ENCODE data around the gene PLAC1. TPM values are rescaled to one million over a fixed set of nuclear protein-coding genes. Genes with fewer than 3 reads are reported as not detected.

The PLAC1 gene
- total RNA-seq, 2 donors from 2014 or later: not detected

GRCh38 chrX:134672101-134672500 lies 13.8 kb upstream of the PLAC1 start:
- ATAC-seq (no peak), DNase-seq (no peak)

GRCh38 chrX:134671294-134671693 lies 13.0 kb upstream of the PLAC1 start:
- intact Hi-C loops (cut with DNase I, micrococcal nuclease): no loop called here
- no peak for DNase-seq
- ATAC-seq: no peak

More at GRCh38 chrX:134672101-134672500, 13.8 kb upstream of the PLAC1 start:
- intact Hi-C loops (cut with DNase I, micrococcal nuclease): no loop called here

GRCh38 chrX:134670134-134670924 lies 12.1 kb upstream of the PLAC1 start:
- intact Hi-C loops (cut with DNase I, micrococcal nuclease): no loop called here
- ATAC-seq (no peak), DNase-seq (no peak)

- DNase-seq (no peak), ATAC-seq (no peak)
- intact Hi-C loops (cut with DNase I, micrococcal nuclease): no loop called here
Observed at GRCh38 chrX:134669378-134670098, 11.3 kb upstream of the PLAC1 start.

- no peak for ATAC-seq
Observed at GRCh38 chrX:134664202-134664601, 5.9 kb upstream of the PLAC1 start.

GRCh38 chrX:134661295-134661694 lies 3.0 kb upstream of the PLAC1 start:
- no peak for DNase-seq
- intact Hi-C loops (cut with DNase I, micrococcal nuclease): no loop called here
- no peak for ATAC-seq

More at GRCh38 chrX:134664202-134664601, 5.9 kb upstream of the PLAC1 start:
- no peak for DNase-seq
- intact Hi-C loops (cut with DNase I, micrococcal nuclease): no loop called here

GRCh38 chrX:134660627-134661026 lies 2.4 kb upstream of the PLAC1 start:
- DNase-seq (no peak), ATAC-seq (no peak)
- intact Hi-C loops (cut with DNase I, micrococcal nuclease): no loop called here

- DNase-seq (no peak), ATAC-seq (no peak)
- intact Hi-C loops (cut with DNase I, micrococcal nuclease): no loop called here
Observed at GRCh38 chrX:134659761-134660160, 1.5 kb upstream of the PLAC1 start.

- intact Hi-C loops (cut with DNase I, micrococcal nuclease): no loop called here
- ATAC-seq (no peak), DNase-seq (no peak)
Observed at GRCh38 chrX:134658760-134659023, 421 bp upstream of the PLAC1 start.

- DNase-seq (no peak), ATAC-seq (no peak)
- intact Hi-C loops (cut with DNase I, micrococcal nuclease): no loop called here
Observed at GRCh38 chrX:134654398-134655012, 3.8 kb downstream of the PLAC1 start.

- no peak for DNase-seq
- intact Hi-C loops (cut with DNase I, micrococcal nuclease): no loop called here
- ATAC-seq: no peak
Observed at GRCh38 chrX:134653835-134654234, 4.4 kb downstream of the PLAC1 start.

- ATAC-seq (no peak), DNase-seq (no peak)
- intact Hi-C loops (cut with DNase I, micrococcal nuclease): no loop called here
Observed at GRCh38 chrX:134650701-134651100, 7.6 kb downstream of the PLAC1 start.

GRCh38 chrX:134649770-134650169 lies 8.5 kb downstream of the PLAC1 start:
- intact Hi-C loops (cut with DNase I, micrococcal nuclease): no loop called here
- no peak for ATAC-seq

GRCh38 chrX:134647477-134647877 lies 10.8 kb downstream of the PLAC1 start:
- intact Hi-C loops (cut with DNase I, micrococcal nuclease): no loop called here

More at GRCh38 chrX:134649770-134650169, 8.5 kb downstream of the PLAC1 start:
- DNase-seq: no peak

GRCh38 chrX:134646691-134647090 lies 11.6 kb downstream of the PLAC1 start:
- intact Hi-C loops (cut with DNase I, micrococcal nuclease): no loop called here
- DNase-seq (no peak), ATAC-seq (no peak)

More at GRCh38 chrX:134647477-134647877, 10.8 kb downstream of the PLAC1 start:
- no peak for ATAC-seq
- DNase-seq: no peak

GRCh38 chrX:134645936-134646543 lies 12.2 kb downstream of the PLAC1 start:
- no peak for DNase-seq
- intact Hi-C loops (cut with DNase I, micrococcal nuclease): no loop called here
- ATAC-seq: no peak

GRCh38 chrX:134642386-134642785 lies 15.9 kb downstream of the PLAC1 start:
- DNase-seq: no peak
- no peak for ATAC-seq
- intact Hi-C loops (cut with DNase I, micrococcal nuclease): no loop called here

- ATAC-seq: no peak
- DNase-seq: no peak
- intact Hi-C loops (cut with DNase I, micrococcal nuclease): no loop called here
Observed at GRCh38 chrX:134641346-134641745, 16.9 kb downstream of the PLAC1 start.

GRCh38 chrX:134640914-134641313 lies 17.4 kb downstream of the PLAC1 start:
- intact Hi-C loops (cut with DNase I, micrococcal nuclease): no loop called here
- DNase-seq: no peak
- no peak for ATAC-seq

- DNase-seq (no peak), ATAC-seq (no peak)
- intact Hi-C loops (cut with DNase I, micrococcal nuclease): no loop called here
Observed at GRCh38 chrX:134636851-134637250, 21.4 kb downstream of the PLAC1 start.
